HFF-Myc (cell line): ENCODE data around the gene UNCX.
"Not testable (repeated sequence)": the region's sequence is repeated elsewhere in the genome, so short reads cannot be mapped to it uniquely, and the experiment has no call there.

Experiments
- DNase-seq: peaks from one replicate; pipeline ENCODE4 v3.0.0-alpha.2; 2011; ENCODE audit warnings: low read depth; ENCODE audit errors: extremely low read depth
- H3K4me3 ChIP-seq: replicated peaks from 2 replicates; pipeline ENCODE4 v1.5.1; 2011; ENCODE audit warnings: low read depth, mild to moderate bottlenecking, control low read depth, low read length
- CTCF ChIP-seq: IDR thresholded peaks from 2 replicates; pipeline ENCODE4 v1.5.1; 2012; ENCODE audit warnings: mild to moderate bottlenecking, low read depth, low read length, control low read depth; ENCODE audit errors: missing control alignments

UNCX gene

GRCh38 chr7:1256621-1257020 is 23.9 kb downstream of the UNCX start:
- TF ChIP-seq CTCF, result no peak
- no peak for DNase-seq
- no peak overlapping the region for H3K4me3 ChIP-seq

- no peak for DNase-seq
- TF ChIP-seq CTCF, result no peak
- no peak overlapping the region for H3K4me3 ChIP-seq
Measured at GRCh38 chr7:1257221-1257620, 24.5 kb downstream of the UNCX start.

GRCh38 chr7:1257863-1258262 is 25.2 kb downstream of the UNCX start:
- no peak overlapping the region for H3K4me3 ChIP-seq
- no peak for TF ChIP-seq CTCF

DNA sequence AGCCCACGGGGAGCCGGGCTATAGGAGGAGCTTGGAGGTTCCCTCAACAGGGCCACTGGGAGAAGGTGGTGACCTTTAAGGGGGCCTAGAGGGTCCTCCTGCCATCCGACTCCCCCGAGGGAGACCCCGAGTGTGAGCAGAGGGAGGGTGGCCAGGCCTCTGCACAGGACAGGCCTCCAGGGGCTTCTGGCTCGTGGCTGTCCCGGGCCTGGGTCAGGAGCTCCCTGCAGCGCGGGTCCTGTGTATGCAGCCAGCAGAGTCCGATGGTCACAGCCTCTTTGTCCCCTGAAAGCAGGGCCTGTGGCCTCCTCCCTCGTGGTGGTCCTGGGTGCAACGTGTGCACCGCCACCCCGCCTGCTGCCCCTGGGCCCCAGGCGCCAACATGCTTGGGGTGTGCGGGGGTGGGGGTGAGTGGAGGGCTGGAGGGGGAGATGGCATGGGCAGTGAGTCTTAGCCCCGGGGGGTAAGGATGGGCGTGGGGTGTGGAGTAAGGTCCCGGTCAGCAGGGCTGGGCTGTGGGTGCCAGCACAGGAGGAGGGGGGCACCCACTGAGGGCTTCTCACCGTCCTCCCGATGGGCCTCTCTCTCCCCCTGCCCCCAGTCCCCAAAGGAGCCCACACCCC is 27.1 kb downstream of the UNCX start:
- no peak for DNase-seq
- no peak for TF ChIP-seq CTCF
- H3K4me3 ChIP-seq, result no peak overlapping the region

More at GRCh38 chr7:1257863-1258262, 25.2 kb downstream of the UNCX start:
- DNase-seq, result no peak

DNA sequence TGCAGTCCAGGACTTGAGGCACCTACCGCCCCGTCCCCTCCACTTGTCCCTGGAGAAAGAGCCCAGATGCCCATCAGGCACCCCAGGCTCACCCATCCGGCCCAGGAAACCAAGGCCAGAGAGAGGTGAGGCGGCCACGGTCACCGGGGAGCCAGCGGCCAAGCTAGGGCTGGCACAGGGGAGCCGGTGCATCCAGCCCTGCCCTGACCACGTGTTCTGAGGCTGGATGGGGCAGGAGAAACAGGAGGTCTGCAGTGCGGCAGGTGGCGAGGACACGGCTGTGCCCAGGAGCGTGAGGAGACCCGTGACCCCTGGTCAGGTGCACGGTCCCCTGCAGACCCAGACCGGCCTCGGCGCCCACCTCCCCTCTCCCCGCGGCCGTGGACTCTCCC is 27.6 kb downstream of the UNCX start:
- H3K4me3 ChIP-seq, result no peak overlapping the region
- no peak for DNase-seq
- TF ChIP-seq CTCF, result no peak

DNA sequence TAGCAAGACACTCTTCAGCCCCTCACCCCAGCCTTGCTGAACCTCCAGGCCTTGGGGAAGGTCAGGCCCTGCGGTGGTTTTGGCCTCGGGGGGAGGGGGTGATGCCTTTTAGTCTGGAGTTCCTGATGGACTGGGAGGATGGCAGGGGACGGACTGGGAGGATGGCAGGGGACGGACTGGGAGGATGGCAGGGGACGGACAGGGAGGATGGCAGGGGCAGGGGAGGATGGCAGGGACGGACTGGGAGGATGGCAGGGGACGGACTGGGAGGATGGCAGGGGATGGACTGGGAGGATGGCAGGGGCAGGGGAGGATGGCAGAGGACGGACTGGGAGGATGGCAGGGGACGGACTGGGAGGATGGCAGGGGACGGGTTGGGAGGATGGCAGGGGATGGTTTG is 28.4 kb downstream of the UNCX start:
- not testable (repeated sequence) for H3K4me3 ChIP-seq, DNase-seq

DNA sequence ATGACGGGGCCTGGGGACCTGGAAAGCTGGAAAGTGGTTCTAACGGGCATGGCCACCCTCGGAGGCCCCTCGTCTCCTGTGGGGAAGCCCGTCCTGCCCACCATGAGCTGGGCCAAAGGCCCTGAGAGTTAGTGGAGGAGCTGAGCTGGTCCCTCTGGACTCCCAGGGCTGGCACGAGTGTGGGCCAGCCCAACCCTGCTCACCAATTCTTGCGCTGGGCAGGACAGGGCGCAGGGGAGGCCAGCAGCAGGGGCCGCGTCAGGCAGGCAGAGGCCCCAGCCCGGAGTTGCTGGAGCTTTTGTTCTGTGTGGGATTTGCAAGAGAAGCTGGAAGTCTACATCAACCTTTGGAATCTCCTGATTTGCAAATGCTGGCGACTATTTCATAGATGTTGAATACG is 29.8 kb downstream of the UNCX start:
- no peak for TF ChIP-seq CTCF
- no peak overlapping the region for H3K4me3 ChIP-seq
- DNase-seq, result no peak
